HG03139 (cell line): ENCODE results near the gene KMT5B.

ENCODE experiments used
- ATAC-seq: cut with Tn5 transposase; IDR thresholded peaks from one replicate; pipeline ENCODE4 v1.9.1; 2021; ENCODE audit not compliant: unreplicated experiment

The KMT5B gene

GRCh38 chr11:68146010-68146540 is 67.0 kb downstream of the KMT5B start:
- no peak for ATAC-seq

GRCh38 chr11:68145120-68145866 is 67.8 kb downstream of the KMT5B start:
- no peak for ATAC-seq

- ATAC-seq, result no peak
Measured at GRCh38 chr11:68143310-68143689, 69.8 kb downstream of the KMT5B start.

- ATAC-seq, result no peak
Measured at GRCh38 chr11:68142441-68143309, 70.4 kb downstream of the KMT5B start.

- no peak for ATAC-seq
Measured at GRCh38 chr11:68142028-68142412, 71.1 kb downstream of the KMT5B start.

GRCh38 chr11:68141246-68142027 is 71.7 kb downstream of the KMT5B start:
- no peak for ATAC-seq

GRCh38 chr11:68140496-68141245 is 72.4 kb downstream of the KMT5B start:
- no peak for ATAC-seq

GRCh38 chr11:68138237-68138636 is 74.9 kb downstream of the KMT5B start:
- no peak for ATAC-seq

GRCh38 chr11:68137833-68138232 is 75.3 kb downstream of the KMT5B start:
- ATAC-seq, result no peak

GRCh38 chr11:68136866-68137265 is 76.2 kb downstream of the KMT5B start:
- no peak for ATAC-seq

GRCh38 chr11:68135161-68135560 is 77.9 kb downstream of the KMT5B start:
- no peak for ATAC-seq

GRCh38 chr11:68133761-68134160 is 79.3 kb downstream of the KMT5B start:
- no peak for ATAC-seq

- ATAC-seq, result no peak
Measured at GRCh38 chr11:68130121-68130520, 83.0 kb downstream of the KMT5B start.

- ATAC-seq, result no peak
Measured at GRCh38 chr11:68128682-68129327, 84.3 kb downstream of the KMT5B start.

GRCh38 chr11:68127714-68128681 is 85.1 kb downstream of the KMT5B start:
- ATAC-seq, result no peak

GRCh38 chr11:68125164-68125563 is 87.9 kb downstream of the KMT5B start:
- ATAC-seq, result no peak

GRCh38 chr11:68122936-68123539 is 90.1 kb downstream of the KMT5B start:
- ATAC-seq, result no peak
